ENCODE results near the gene COX10. TPM values are rescaled to one million over a fixed set of nuclear protein-coding genes. Genes with fewer than 3 reads are reported as not detected.
"Not testable (repeated sequence)": the region's sequence is repeated elsewhere in the genome, so short reads cannot be mapped to it uniquely, and the experiment has no call there.

The COX10 gene
- total RNA-seq: 13.4 TPM
- polyA plus RNA-seq: 14.7 TPM

GRCh38 chr17:14069251-14070021 lies at the start of gene COX10:
TSS of gene COX10 (plus strand) at chr17:14069504. CDS start at chr17:14069606, 102 bp downstream.
- Histone ChIP-seq H3K36me3 (ENCODE audit: insufficient read depth) (no peaks in the 10 kb centered on the region), H3K27ac (ENCODE audit: low read depth) (peak within 1 kb of the TSS; percentile 43), H3K4me3 (ENCODE audit: low read depth, low read length) (peak within 1 kb of the TSS; percentile 92), H3K4me1 (ENCODE audit: insufficient read depth) (no peaks in the 10 kb centered on the region)
- under 1% methylated on average over 48 of the region's 48 CpGs for WGBS
- DNase-seq (ENCODE audit: extremely low spot score): peak; percentile 79

DNA sequence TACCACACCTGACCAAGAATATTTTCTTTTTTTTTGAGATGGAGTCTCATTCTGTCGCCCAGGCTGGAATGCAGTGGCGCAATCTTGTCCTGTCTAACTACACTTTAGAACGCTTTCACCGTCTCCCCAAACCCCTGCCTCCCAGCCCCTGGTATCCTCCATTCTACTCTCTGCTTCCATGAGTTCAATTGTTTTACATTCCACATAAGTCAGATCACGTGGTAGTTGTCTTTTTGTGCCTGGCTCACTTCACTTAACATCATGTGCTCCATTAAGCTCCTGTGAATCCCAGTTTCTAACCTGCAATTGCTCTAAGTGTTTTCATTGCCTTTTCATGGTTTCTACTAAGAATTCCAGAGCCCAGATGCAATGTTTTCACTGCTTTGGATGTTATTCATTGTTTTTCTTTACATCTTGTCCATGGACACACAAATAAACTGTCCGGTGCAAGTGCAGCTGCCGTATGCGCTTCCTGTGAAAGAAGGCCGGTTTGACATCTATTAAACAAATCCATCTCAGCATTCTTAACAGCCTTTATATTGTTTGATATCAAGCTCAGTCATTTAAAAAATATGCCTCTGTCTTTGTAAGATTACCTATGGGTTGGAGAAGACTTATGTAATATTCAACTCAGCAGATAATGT lies 47.5 kb upstream of the COX10 start:
- 65% methylated on average over 7 of the region's 9 CpGs for WGBS
- H3K27ac ChIP-seq (ENCODE audit: low read depth); H3K4me1 ChIP-seq (ENCODE audit: insufficient read depth); H3K36me3 ChIP-seq (ENCODE audit: insufficient read depth); H3K4me3 ChIP-seq (ENCODE audit: low read depth, low read length); DNase-seq (ENCODE audit: extremely low spot score): not testable (repeated sequence)

DNA sequence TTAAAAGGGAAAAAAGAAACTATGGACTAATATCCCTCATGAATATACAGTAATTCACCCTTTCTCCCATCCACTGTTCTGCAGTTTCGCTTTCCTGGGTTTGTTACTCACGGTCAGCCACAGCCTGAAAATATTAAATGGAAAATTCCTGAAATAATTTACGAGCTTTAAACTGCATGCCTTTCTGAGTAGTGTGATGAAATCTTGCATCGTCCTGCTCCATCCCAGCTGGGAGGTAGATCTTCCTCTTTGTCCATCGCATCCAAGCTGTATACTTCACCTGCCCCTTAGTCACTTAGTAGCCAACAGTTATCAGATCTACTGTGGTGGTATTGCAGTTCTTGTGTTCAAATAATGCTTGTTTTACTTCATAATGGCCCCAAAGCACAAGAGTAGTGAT lies 39.5 kb upstream of the COX10 start:
- not testable (repeated sequence) for H3K4me1 ChIP-seq (ENCODE audit: insufficient read depth); DNase-seq (ENCODE audit: extremely low spot score); H3K27ac ChIP-seq (ENCODE audit: low read depth); H3K36me3 ChIP-seq (ENCODE audit: insufficient read depth); H3K4me3 ChIP-seq (ENCODE audit: low read depth, low read length)
- WGBS: 32% methylated on average over 3 of the region's 5 CpGs

DNA sequence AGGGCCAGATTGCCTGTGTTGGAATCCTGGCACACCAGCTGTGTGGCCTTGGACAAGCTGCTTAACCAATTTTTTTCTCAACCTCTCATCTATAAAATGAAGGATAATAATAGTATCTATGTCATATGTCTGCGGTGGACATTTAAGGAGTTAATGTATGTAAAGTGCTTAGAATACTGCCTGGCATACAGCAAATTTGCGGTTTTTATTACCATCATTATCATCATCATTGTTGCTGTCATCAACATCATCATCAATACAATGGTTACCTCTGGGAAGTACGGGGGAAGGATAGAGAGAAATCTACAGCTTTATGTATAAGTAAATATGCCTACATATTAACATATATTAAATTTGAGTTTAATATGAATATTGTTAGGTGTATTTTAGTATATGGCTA lies 37.1 kb upstream of the COX10 start:
- no peak for DNase-seq (ENCODE audit: extremely low spot score)
- Histone ChIP-seq H3K4me3 (ENCODE audit: low read depth, low read length) (no peak overlapping the region), H3K27ac (ENCODE audit: low read depth) (no peak overlapping the region), H3K36me3 (ENCODE audit: insufficient read depth) (no peaks in the 10 kb centered on the region), H3K4me1 (ENCODE audit: insufficient read depth) (no peaks in the 10 kb centered on the region)
- WGBS: 95% methylated on average over 3 of the region's 3 CpGs

- DNase-seq (ENCODE audit: extremely low spot score): no peak
- no peaks in the 10 kb centered on the region for H3K4me1 ChIP-seq (ENCODE audit: insufficient read depth)
- H3K36me3 ChIP-seq (ENCODE audit: insufficient read depth): no peaks in the 10 kb centered on the region
- no peak overlapping the region for H3K27ac ChIP-seq (ENCODE audit: low read depth)
- WGBS: 88% methylated on average over 4 of the region's 4 CpGs
- H3K4me3 ChIP-seq (ENCODE audit: low read depth, low read length): no peak overlapping the region
These were observed 36.1 kb upstream of the COX10 start for GRCh38 chr17:14033166-14033565.

DNA sequence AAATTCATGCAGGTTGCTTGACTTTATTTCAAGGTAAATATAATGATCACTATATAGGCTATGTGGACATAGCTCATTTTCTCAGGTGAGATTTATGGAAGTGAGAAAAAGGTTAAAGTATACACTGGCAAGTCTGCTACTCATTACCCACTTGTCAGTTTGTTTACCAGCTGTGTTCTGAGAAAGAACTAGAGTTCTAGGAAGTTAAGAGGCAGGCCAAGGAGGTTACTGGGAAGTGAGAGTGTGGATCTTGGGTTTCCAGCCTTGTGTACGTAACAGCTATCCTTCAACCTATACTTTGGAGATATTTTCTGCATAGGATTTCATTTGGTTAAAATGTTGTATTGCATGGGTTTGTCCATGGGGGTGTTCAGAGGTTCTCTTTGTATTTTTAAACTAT lies 31.9 kb upstream of the COX10 start:
- WGBS: 95% methylated on average over 1 of the region's 1 CpG
- H3K4me3 ChIP-seq (ENCODE audit: low read depth, low read length): no peak overlapping the region
- DNase-seq (ENCODE audit: extremely low spot score): no peak
- H3K36me3 ChIP-seq (ENCODE audit: insufficient read depth): no peaks in the 10 kb centered on the region
- no peaks in the 10 kb centered on the region for H3K4me1 ChIP-seq (ENCODE audit: insufficient read depth)
- H3K27ac ChIP-seq (ENCODE audit: low read depth): no peak overlapping the region

GRCh38 chr17:14038206-14038605 lies 31.1 kb upstream of the COX10 start:
- H3K4me1 ChIP-seq (ENCODE audit: insufficient read depth): no peaks in the 10 kb centered on the region
- no peak overlapping the region for H3K4me3 ChIP-seq (ENCODE audit: low read depth, low read length)
- WGBS: 22% methylated on average over 1 of the region's 1 CpG
- no peak overlapping the region for H3K27ac ChIP-seq (ENCODE audit: low read depth)
- H3K36me3 ChIP-seq (ENCODE audit: insufficient read depth): no peaks in the 10 kb centered on the region
- DNase-seq (ENCODE audit: extremely low spot score): no peak

- 91% methylated on average over 4 of the region's 4 CpGs for WGBS
- H3K4me3 ChIP-seq (ENCODE audit: low read depth, low read length): no peak overlapping the region
These were observed 26.9 kb upstream of the COX10 start for GRCh38 chr17:14042411-14042810.

DNA sequence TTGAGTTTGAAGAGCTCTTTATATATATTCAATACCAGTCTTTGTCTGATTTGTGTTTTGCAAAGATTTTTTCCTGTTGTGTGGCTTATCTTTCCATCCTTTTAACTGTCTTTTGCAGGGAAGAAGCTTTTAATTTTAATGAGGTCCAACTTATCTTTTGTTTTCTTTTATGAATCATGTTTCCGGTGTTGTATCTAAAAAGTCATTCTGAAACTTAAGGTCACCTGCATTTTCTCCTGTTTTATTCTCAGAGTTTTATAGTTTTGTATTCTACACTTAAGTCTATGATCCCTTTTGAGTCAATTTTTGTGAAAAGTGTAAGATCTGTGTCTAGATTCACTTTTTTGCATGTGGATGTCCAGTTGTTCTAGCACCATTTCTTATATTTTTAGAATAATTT lies 24.6 kb upstream of the COX10 start:
- no peak overlapping the region for H3K27ac ChIP-seq (ENCODE audit: low read depth)
- no peaks in the 10 kb centered on the region for H3K4me1 ChIP-seq (ENCODE audit: insufficient read depth)
- H3K4me3 ChIP-seq (ENCODE audit: low read depth, low read length): no peak overlapping the region
- no peak for DNase-seq (ENCODE audit: extremely low spot score)
- 59% methylated on average over 1 of the region's 1 CpG for WGBS
- no peaks in the 10 kb centered on the region for H3K36me3 ChIP-seq (ENCODE audit: insufficient read depth)

More at GRCh38 chr17:14042411-14042810, 26.9 kb upstream of the COX10 start:
- Histone ChIP-seq H3K4me1 (ENCODE audit: insufficient read depth) (no peaks in the 10 kb centered on the region), H3K27ac (ENCODE audit: low read depth) (no peak overlapping the region), H3K36me3 (ENCODE audit: insufficient read depth) (no peaks in the 10 kb centered on the region)
- DNase-seq (ENCODE audit: extremely low spot score): no peak

DNA sequence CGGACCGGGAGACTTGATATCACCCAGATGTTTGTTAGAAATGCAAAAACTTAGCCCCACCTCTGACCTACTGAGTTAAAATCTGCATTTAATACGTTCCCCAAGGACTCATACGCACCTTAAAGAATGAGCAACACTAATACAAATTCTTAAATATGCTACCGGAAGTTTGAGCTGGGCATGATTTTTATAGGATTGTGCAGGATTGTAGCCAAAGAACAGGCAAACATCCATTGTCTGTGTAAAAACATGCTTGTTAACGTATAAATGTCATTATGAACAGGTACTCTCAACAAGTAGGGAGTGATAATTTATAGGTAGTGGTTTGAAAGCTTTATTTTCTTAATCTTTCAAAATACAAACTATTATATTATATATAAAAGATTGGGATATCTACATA lies 22.3 kb upstream of the COX10 start:
- WGBS: 68% methylated on average over 6 of the region's 6 CpGs
- Histone ChIP-seq H3K27ac (ENCODE audit: low read depth) (no peak overlapping the region), H3K36me3 (ENCODE audit: insufficient read depth) (no peaks in the 10 kb centered on the region), H3K4me3 (ENCODE audit: low read depth, low read length) (no peak overlapping the region), H3K4me1 (ENCODE audit: insufficient read depth) (no peaks in the 10 kb centered on the region)
- DNase-seq (ENCODE audit: extremely low spot score): no peak

DNA sequence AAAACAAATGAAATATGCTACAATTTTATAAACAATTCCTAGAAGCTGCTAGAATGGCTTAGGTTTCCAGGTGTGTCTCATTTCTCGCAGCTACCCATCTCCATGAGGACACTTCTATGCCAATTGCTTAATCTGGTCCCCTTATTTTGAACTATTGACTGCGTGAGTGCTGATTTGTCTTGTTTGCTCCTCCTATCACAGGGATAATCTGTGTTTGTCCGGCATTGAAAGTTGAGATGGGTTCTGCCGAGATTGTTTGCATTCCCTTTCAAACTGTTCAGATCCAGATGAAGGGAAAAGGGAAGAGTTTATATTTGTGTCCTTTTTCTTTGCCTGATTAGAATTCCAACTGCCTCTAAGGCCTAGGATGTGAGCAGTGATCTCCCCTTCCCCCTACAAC lies 21.7 kb upstream of the COX10 start:
- 62% methylated on average over 4 of the region's 4 CpGs for WGBS

GRCh38 chr17:14048169-14048568 lies 21.1 kb upstream of the COX10 start:
- H3K4me3 ChIP-seq (ENCODE audit: low read depth, low read length): no peak overlapping the region
- H3K27ac ChIP-seq (ENCODE audit: low read depth): no peak overlapping the region
- H3K4me1 ChIP-seq (ENCODE audit: insufficient read depth): no peaks in the 10 kb centered on the region
- DNase-seq (ENCODE audit: extremely low spot score): no peak
- no peaks in the 10 kb centered on the region for H3K36me3 ChIP-seq (ENCODE audit: insufficient read depth)

More for the DNA sequence above, 21.7 kb upstream of the COX10 start:
- Histone ChIP-seq H3K4me3 (ENCODE audit: low read depth, low read length) (no peak overlapping the region), H3K27ac (ENCODE audit: low read depth) (no peak overlapping the region), H3K36me3 (ENCODE audit: insufficient read depth) (no peaks in the 10 kb centered on the region), H3K4me1 (ENCODE audit: insufficient read depth) (no peaks in the 10 kb centered on the region)
- DNase-seq (ENCODE audit: extremely low spot score): no peak

- WGBS: 83% methylated on average over 5 of the region's 5 CpGs
- DNase-seq (ENCODE audit: extremely low spot score): no peak
- H3K27ac ChIP-seq (ENCODE audit: low read depth): no peak overlapping the region
- H3K36me3 ChIP-seq (ENCODE audit: insufficient read depth): no peaks in the 10 kb centered on the region
- H3K4me1 ChIP-seq (ENCODE audit: insufficient read depth): no peaks in the 10 kb centered on the region
- no peak overlapping the region for H3K4me3 ChIP-seq (ENCODE audit: low read depth, low read length)
These were observed 18.7 kb upstream of the COX10 start for GRCh38 chr17:14050616-14051015.

DNA sequence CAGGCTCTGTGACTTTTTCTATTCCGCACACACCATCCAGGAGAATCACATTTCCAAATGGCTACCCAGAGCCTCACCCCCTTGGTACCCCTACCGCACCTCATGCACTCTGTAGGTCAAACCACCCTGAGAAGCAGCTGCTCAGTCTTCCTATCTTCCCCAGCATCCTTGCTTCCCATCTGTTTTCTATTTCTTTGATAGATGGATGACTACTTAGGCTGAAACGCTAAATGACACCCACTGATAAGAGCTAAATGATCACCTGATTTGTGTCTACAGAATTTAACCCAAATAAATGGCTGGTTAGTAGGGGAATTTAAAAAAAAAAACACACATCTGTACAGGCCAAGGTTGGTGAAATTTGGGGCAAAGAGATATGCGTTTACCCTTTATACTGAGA lies 17.6 kb upstream of the COX10 start:
- DNase-seq (ENCODE audit: extremely low spot score): no peak
- Histone ChIP-seq H3K4me3 (ENCODE audit: low read depth, low read length) (no peak overlapping the region), H3K27ac (ENCODE audit: low read depth) (no peak overlapping the region), H3K36me3 (ENCODE audit: insufficient read depth) (no peaks in the 10 kb centered on the region), H3K4me1 (ENCODE audit: insufficient read depth) (no peaks in the 10 kb centered on the region)
- 93% methylated on average over 4 of the region's 4 CpGs for WGBS
